Measurements from ENCODE around the gene YTHDC1.

GRCh38 chr4:68399306-68399705, 49.4 kb upstream of the YTHDC1 start:
- TF ChIP-seq CTCF (IDR thresholded peaks at IDR 0.05; ENCODE audit: insufficient read depth, low read length) (no peak), POLR2AphosphoS5 (IDR thresholded peaks at IDR 0.05; ENCODE audit: low read depth) (no peak)
